ENCODE measurements around the gene PLTP.
A peak's percentile ranks its signal among the peaks of the same experiment; 100 is the strongest.

The PLTP gene

GRCh38 chr20:45905505-45906079, 6.4 kb downstream of the PLTP start (continued):
- TF ChIP-seq, protein P1, sequence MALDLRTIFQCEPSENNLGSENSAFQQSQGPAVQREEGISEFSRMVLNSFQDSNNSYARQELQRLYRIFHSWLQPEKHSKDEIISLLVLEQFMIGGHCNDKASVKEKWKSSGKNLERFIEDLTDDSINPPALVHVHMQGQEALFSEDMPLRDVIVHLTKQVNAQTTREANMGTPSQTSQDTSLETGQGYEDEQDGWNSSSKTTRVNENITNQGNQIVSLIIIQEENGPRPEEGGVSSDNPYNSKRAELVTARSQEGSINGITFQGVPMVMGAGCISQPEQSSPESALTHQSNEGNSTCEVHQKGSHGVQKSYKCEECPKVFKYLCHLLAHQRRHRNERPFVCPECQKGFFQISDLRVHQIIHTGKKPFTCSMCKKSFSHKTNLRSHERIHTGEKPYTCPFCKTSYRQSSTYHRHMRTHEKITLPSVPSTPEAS (tag by site-specific recombination; IDR thresholded peaks at IDR 0.05) = no peak
- TF ChIP-seq ZNF311 (tag by site-specific recombination; IDR thresholded peaks at IDR 0.05; ENCODE audit: borderline replicate concordance) = no peak
- TF ChIP-seq ZBTB21 (tag by site-specific recombination; IDR thresholded peaks at IDR 0.05) = peak; percentile 77
- TF ChIP-seq, protein P2, sequence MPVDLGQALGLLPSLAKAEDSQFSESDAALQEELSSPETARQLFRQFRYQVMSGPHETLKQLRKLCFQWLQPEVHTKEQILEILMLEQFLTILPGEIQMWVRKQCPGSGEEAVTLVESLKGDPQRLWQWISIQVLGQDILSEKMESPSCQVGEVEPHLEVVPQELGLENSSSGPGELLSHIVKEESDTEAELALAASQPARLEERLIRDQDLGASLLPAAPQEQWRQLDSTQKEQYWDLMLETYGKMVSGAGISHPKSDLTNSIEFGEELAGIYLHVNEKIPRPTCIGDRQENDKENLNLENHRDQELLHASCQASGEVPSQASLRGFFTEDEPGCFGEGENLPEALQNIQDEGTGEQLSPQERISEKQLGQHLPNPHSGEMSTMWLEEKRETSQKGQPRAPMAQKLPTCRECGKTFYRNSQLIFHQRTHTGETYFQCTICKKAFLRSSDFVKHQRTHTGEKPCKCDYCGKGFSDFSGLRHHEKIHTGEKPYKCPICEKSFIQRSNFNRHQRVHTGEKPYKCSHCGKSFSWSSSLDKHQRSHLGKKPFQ (tag by site-specific recombination; IDR thresholded peaks at IDR 0.05) = no peak
- TF ChIP-seq, protein P3, sequence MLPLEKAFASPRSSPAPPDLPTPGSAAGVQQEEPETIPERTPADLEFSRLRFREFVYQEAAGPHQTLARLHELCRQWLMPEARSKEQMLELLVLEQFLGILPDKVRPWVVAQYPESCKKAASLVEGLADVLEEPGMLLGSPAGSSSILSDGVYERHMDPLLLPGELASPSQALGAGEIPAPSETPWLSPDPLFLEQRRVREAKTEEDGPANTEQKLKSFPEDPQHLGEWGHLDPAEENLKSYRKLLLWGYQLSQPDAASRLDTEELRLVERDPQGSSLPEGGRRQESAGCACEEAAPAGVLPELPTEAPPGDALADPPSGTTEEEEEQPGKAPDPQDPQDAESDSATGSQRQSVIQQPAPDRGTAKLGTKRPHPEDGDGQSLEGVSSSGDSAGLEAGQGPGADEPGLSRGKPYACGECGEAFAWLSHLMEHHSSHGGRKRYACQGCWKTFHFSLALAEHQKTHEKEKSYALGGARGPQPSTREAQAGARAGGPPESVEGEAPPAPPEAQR (tag by site-specific recombination; IDR thresholded peaks at IDR 0.05) = no peak
- TF ChIP-seq KLF10 (tag by site-specific recombination; IDR thresholded peaks at IDR 0.05) = no peak
- no peak for TF ChIP-seq ZNF2 (tag by site-specific recombination; IDR thresholded peaks at IDR 0.05)
- TF ChIP-seq ZNF660 (tag by site-specific recombination; IDR thresholded peaks at IDR 0.05) = no peak
- no peak for TF ChIP-seq ZSCAN23 (tag by site-specific recombination; IDR thresholded peaks at IDR 0.05)
- TF ChIP-seq ZNF561 (tag by site-specific recombination; IDR thresholded peaks at IDR 0.05; ENCODE audit: borderline replicate concordance) = no peak
- TF ChIP-seq ZNF433 (tag by site-specific recombination; IDR thresholded peaks at IDR 0.05; ENCODE audit: low read depth) = no peak
- TF ChIP-seq ZNF830 (tag by site-specific recombination; IDR thresholded peaks at IDR 0.05; ENCODE audit: low read depth) = no peak
- TF ChIP-seq, protein P4, sequence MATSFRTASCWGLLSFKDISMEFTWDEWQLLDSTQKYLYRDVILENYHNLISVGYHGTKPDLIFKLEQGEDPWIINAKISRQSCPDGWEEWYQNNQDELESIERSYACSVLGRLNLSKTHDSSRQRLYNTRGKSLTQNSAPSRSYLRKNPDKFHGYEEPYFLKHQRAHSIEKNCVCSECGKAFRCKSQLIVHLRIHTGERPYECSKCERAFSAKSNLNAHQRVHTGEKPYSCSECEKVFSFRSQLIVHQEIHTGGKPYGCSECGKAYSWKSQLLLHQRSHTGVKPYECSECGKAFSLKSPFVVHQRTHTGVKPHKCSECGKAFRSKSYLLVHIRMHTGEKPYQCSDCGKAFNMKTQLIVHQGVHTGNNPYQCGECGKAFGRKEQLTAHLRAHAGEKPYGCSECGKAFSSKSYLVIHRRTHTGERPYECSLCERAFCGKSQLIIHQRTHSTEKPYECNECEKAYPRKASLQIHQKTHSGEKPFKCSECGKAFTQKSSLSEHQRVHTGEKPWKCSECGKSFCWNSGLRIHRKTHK (tag by site-specific recombination; IDR thresholded peaks at IDR 0.05) = no peak
- TF ChIP-seq OSR2 (tag by site-specific recombination; IDR thresholded peaks at IDR 0.05) = peak; percentile 37; the same call in 1 of the 2 replicates
- no peak for TF ChIP-seq ZNF664 (tag by site-specific recombination; IDR thresholded peaks at IDR 0.05)
- no peak for TF ChIP-seq ZNF114 (tag by site-specific recombination; IDR thresholded peaks at IDR 0.05)
- TF ChIP-seq ZNF621 (tag by site-specific recombination; IDR thresholded peaks at IDR 0.05) = no peak
- TF ChIP-seq, protein P5, sequence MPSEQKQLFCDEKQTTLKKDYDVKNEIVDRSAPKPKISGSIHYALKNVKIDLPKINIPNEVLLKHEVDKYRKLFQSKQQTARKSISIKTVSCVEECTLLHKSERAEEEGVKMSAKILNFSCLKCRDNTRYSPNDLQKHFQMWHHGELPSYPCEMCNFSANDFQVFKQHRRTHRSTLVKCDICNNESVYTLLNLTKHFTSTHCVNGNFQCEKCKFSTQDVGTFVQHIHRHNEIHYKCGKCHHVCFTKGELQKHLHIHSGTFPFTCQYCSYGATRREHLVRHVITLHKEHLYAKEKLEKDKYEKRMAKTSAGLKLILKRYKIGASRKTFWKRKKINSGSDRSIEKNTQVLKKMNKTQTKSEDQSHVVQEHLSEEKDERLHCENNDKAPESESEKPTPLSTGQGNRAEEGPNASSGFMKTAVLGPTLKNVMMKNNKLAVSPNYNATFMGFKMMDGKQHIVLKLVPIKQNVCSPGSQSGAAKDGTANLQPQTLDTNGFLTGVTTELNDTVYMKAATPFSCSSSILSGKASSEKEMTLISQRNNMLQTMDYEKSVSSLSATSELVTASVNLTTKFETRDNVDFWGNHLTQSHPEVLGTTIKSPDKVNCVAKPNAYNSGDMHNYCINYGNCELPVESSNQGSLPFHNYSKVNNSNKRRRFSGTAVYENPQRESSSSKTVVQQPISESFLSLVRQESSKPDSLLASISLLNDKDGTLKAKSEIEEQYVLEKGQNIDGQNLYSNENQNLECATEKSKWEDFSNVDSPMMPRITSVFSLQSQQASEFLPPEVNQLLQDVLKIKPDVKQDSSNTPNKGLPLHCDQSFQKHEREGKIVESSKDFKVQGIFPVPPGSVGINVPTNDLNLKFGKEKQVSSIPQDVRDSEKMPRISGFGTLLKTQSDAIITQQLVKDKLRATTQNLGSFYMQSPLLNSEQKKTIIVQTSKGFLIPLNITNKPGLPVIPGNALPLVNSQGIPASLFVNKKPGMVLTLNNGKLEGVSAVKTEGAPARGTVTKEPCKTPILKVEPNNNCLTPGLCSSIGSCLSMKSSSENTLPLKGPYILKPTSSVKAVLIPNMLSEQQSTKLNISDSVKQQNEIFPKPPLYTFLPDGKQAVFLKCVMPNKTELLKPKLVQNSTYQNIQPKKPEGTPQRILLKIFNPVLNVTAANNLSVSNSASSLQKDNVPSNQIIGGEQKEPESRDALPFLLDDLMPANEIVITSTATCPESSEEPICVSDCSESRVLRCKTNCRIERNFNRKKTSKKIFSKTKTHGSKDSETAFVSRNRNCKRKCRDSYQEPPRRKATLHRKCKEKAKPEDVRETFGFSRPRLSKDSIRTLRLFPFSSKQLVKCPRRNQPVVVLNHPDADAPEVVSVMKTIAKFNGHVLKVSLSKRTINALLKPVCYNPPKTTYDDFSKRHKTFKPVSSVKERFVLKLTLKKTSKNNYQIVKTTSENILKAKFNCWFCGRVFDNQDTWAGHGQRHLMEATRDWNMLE (tag by site-specific recombination; conservative IDR thresholded peaks at IDR 0.05; ENCODE audit: low read depth) = no peak
- TF ChIP-seq, protein P6, sequence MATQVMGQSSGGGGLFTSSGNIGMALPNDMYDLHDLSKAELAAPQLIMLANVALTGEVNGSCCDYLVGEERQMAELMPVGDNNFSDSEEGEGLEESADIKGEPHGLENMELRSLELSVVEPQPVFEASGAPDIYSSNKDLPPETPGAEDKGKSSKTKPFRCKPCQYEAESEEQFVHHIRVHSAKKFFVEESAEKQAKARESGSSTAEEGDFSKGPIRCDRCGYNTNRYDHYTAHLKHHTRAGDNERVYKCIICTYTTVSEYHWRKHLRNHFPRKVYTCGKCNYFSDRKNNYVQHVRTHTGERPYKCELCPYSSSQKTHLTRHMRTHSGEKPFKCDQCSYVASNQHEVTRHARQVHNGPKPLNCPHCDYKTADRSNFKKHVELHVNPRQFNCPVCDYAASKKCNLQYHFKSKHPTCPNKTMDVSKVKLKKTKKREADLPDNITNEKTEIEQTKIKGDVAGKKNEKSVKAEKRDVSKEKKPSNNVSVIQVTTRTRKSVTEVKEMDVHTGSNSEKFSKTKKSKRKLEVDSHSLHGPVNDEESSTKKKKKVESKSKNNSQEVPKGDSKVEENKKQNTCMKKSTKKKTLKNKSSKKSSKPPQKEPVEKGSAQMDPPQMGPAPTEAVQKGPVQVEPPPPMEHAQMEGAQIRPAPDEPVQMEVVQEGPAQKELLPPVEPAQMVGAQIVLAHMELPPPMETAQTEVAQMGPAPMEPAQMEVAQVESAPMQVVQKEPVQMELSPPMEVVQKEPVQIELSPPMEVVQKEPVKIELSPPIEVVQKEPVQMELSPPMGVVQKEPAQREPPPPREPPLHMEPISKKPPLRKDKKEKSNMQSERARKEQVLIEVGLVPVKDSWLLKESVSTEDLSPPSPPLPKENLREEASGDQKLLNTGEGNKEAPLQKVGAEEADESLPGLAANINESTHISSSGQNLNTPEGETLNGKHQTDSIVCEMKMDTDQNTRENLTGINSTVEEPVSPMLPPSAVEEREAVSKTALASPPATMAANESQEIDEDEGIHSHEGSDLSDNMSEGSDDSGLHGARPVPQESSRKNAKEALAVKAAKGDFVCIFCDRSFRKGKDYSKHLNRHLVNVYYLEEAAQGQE (tag by site-specific recombination; IDR thresholded peaks at IDR 0.05) = no peak
- TF ChIP-seq PRDM6 (tag by site-specific recombination; IDR thresholded peaks at IDR 0.05) = no peak
- TF ChIP-seq ZBTB48 (tag by site-specific recombination; IDR thresholded peaks at IDR 0.05) = no peak
- no peak for TF ChIP-seq ZNF10 (tag by site-specific recombination; IDR thresholded peaks at IDR 0.05)
- no peak for TF ChIP-seq ZNF16 (tag by site-specific recombination; IDR thresholded peaks at IDR 0.05; ENCODE audit: low read depth)
- TF ChIP-seq GLI2 (tag by site-specific recombination; IDR thresholded peaks at IDR 0.05; ENCODE audit: borderline replicate concordance, low read depth) = no peak
